Measurements from ENCODE around the gene KCNJ10. TPM values are rescaled to one million over a fixed set of nuclear protein-coding genes. Genes with fewer than 3 reads are reported as not detected.

Gene KCNJ10
- total RNA-seq, 1 donor from 2014 or later = 0.04 TPM

- no peak overlapping the region for H3K4me3 ChIP-seq (ENCODE audit: low read depth, low read length)
- H3K27me3 ChIP-seq (ENCODE audit: control insufficient read depth, insufficient read depth, low read length) = no peaks in the 10 kb centered on the region
- TF ChIP-seq, protein P1, sequence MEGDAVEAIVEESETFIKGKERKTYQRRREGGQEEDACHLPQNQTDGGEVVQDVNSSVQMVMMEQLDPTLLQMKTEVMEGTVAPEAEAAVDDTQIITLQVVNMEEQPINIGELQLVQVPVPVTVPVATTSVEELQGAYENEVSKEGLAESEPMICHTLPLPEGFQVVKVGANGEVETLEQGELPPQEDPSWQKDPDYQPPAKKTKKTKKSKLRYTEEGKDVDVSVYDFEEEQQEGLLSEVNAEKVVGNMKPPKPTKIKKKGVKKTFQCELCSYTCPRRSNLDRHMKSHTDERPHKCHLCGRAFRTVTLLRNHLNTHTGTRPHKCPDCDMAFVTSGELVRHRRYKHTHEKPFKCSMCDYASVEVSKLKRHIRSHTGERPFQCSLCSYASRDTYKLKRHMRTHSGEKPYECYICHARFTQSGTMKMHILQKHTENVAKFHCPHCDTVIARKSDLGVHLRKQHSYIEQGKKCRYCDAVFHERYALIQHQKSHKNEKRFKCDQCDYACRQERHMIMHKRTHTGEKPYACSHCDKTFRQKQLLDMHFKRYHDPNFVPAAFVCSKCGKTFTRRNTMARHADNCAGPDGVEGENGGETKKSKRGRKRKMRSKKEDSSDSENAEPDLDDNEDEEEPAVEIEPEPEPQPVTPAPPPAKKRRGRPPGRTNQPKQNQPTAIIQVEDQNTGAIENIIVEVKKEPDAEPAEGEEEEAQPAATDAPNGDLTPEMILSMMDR (IDR thresholded peaks at IDR 0.05; ENCODE audit: insufficient read depth, low read length, poor library complexity, severe bottlenecking) = no peak
- no peak for DNase-seq (ENCODE audit: low read depth)
- no peaks in the 10 kb centered on the region for H3K36me3 ChIP-seq (ENCODE audit: control insufficient read depth, insufficient read depth, low read length)
These were observed 51.1 kb downstream of the KCNJ10 start for GRCh38 chr1:160018900-160019299.

- TF ChIP-seq, protein P1 (IDR thresholded peaks at IDR 0.05; ENCODE audit: insufficient read depth, low read length, poor library complexity, severe bottlenecking) = no peak
- no peaks in the 10 kb centered on the region for H3K27me3 ChIP-seq (ENCODE audit: control insufficient read depth, insufficient read depth, low read length)
- H3K4me3 ChIP-seq (ENCODE audit: low read depth, low read length) = no peak overlapping the region
- H3K36me3 ChIP-seq (ENCODE audit: control insufficient read depth, insufficient read depth, low read length) = no peaks in the 10 kb centered on the region
- DNase-seq (ENCODE audit: low read depth) = no peak
These were observed 51.6 kb downstream of the KCNJ10 start for GRCh38 chr1:160018347-160018746.

- no peaks in the 10 kb centered on the region for H3K27me3 ChIP-seq (ENCODE audit: control insufficient read depth, insufficient read depth, low read length)
- TF ChIP-seq, protein P1 (IDR thresholded peaks at IDR 0.05; ENCODE audit: insufficient read depth, low read length, poor library complexity, severe bottlenecking) = no peak
- DNase-seq (ENCODE audit: low read depth) = no peak
- H3K4me3 ChIP-seq (ENCODE audit: low read depth, low read length) = no peak overlapping the region
- no peaks in the 10 kb centered on the region for H3K36me3 ChIP-seq (ENCODE audit: control insufficient read depth, insufficient read depth, low read length)
These were observed 52.4 kb downstream of the KCNJ10 start for GRCh38 chr1:160017592-160017991.

DNA sequence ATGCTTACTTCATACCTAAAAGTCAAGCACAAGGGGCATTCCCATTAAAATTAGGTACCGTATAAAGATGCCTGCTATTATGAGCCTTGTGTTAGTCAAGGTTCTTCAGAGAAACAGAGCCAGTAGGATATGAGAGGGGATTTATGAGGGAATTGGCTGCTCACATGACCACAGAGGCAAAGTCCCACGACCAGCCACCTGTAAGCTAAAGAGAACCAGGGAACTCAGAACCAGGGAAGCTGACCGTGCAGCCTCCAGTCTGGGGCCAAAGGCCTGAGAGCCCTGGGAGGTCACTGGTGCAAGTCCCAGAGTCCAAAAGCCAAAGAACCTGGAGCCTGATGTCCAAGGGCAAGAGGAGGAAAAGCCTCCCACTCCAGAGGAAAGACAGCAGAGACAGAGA, 58.2 kb downstream of the KCNJ10 start:
- Histone ChIP-seq H3K27me3 (ENCODE audit: control insufficient read depth, insufficient read depth, low read length) (peaks cover 2% of the 10 kb centered on the region), H3K4me3 (ENCODE audit: low read depth, low read length) (no peak overlapping the region), H3K36me3 (ENCODE audit: control insufficient read depth, insufficient read depth, low read length) (no peaks in the 10 kb centered on the region)
- TF ChIP-seq, protein P1 (IDR thresholded peaks at IDR 0.05; ENCODE audit: insufficient read depth, low read length, poor library complexity, severe bottlenecking) = no peak
- no peak for DNase-seq (ENCODE audit: low read depth)

DNA sequence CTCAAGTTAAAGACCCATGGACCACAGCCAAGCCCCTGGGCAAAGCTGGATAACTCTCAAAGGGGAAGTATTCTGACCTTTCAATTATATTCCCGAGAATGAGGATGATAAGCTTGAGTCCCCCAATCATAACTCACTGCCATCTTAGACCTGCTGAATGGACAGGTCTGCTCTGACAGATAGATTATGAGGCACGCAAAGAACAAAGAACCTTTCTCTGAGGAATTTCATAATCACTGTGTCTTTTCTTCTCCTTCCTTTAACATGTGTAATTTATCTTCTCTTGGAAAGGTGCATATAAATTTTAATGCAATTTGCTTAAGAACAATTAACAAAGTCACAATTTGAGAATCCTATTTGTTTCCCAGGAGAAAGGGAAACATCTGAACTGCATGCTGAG, 60.2 kb downstream of the KCNJ10 start:
- peaks cover 2% of the 10 kb centered on the region for H3K27me3 ChIP-seq (ENCODE audit: control insufficient read depth, insufficient read depth, low read length)
- DNase-seq (ENCODE audit: low read depth) = no peak
- TF ChIP-seq, protein P1 (IDR thresholded peaks at IDR 0.05; ENCODE audit: insufficient read depth, low read length, poor library complexity, severe bottlenecking) = no peak
- no peak overlapping the region for H3K4me3 ChIP-seq (ENCODE audit: low read depth, low read length)
- H3K36me3 ChIP-seq (ENCODE audit: control insufficient read depth, insufficient read depth, low read length) = no peaks in the 10 kb centered on the region

DNA sequence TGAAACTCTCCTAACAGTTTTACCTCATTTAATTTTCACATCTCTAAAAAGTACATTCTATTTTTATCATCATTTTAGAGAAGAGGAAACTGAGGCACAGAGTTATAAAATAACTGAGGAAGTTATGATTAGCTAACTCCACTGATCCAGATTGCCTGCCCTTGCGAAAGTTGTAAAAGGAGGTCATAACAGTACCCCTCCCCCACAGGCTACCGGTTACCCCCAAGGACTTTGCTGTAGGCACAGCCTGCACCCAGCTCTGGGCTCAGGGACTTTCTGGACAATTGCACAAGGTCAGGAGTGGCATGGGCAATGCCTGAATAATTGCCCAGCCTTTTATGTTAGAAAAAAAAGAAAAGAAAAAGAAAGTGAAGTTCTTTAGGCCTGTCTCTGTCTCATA, 60.9 kb downstream of the KCNJ10 start:
- TF ChIP-seq, protein P1 (IDR thresholded peaks at IDR 0.05; ENCODE audit: insufficient read depth, low read length, poor library complexity, severe bottlenecking) = no peak
- Histone ChIP-seq H3K36me3 (ENCODE audit: control insufficient read depth, insufficient read depth, low read length) (no peaks in the 10 kb centered on the region), H3K4me3 (ENCODE audit: low read depth, low read length) (no peak overlapping the region), H3K27me3 (ENCODE audit: control insufficient read depth, insufficient read depth, low read length) (peaks cover 2% of the 10 kb centered on the region)
- DNase-seq (ENCODE audit: low read depth) = no peak

All from kidney epithelial cell (primary cell).